T-helper 1 cell (primary cell): Measurements from ENCODE around the gene MTRR.
A peak's percentile ranks its signal among the peaks of the same experiment; 100 is the strongest.

ENCODE experiments used
- DNase-seq, 5 donors: peaks; one replicate each; pipeline ENCODE4 v3.0.0-alpha.2; 2012 to 2020

Gene MTRR

DNA sequence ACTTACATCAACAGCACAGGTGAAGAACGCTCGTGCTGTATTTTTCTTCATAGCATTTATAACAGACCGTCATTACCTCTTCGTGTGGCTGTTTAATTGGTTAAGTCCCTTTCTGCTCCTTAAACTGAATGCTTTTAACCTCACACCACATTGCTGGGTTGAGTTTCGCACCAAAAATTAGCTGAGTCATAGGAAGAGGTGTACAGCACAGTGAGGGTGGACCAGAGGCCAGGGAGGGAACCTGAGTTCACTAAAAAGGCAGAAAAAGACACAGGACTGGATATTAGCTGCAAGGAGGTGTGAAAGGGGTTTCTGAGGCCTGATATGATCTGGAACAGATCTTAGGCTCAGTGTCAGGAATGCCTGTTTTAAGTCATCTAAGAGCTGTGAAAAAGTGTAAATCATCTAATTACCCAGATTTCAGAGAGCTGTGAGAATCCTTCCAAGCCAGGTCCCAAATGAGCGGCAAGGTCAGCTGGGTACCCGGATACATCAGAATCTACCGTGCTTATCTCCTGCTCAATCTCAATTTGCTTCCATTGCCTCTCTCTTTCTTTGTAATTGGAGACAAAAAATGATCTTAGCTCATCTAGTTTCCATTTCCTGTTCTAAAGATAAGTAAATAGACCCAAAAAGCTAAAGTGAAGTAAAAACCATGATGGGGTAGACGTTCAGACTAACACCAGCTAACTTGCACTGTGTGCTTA, 10.9 kb upstream of the MTRR start:
- peak in 1 of 5 donors; percentile 71 for DNase-seq

DNA sequence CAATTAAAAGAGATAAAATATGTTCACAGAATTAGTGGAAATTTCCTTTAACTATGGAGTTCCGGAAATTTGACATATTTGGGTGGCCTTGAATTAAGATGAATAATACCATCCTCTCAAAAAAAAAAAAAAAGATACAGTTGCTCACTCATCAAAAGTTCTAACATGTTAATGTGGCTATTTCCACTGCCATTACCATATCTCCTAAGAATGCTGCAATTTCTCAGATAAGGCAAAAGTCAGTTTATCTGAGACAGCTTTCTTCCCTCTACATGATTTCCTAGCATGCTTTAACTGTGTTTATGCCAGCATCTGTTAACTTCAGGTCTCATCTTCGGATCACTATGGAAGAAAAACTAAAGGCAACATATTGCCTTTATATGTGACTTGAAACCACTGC, 2.8 kb upstream of the MTRR start:
- DNase-seq: no peak

DNA sequence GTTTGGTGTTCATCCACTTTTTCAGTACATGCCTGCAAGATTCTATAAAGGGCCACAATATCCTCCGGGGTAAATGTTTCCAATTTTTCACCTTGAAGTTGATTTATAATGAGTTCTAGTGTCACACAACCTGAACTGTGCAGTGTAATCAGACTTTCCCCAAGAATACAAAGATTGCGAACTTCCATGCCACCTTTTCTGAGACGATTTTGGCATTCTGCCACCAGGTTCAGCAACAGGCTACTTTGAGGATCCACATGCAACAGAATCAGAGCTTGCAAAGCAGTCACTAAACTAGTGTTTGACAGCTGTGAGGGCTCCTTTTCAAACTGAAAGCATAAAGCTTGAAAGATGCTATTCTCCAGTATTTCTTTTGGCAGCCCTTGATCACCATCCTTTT, 1.7 kb upstream of the MTRR start:
- no peak for DNase-seq

DNA sequence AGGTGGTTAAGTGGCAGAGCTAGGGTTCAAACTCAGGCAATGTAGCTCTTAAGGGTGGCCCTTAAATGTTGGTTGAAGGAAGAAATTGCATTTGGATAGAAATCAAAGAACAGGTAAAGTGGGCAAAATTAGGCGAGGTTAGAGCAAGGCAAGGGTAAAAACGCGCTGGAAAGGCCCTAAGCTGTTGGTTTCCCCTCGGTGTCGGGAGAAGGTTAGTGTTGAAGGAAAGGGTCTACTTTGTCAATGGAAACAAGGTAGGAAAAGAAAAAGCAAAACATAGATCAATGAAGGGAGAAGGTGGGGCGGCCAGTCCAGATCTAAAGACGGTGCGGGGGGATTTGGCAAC, 548 bp upstream of the MTRR start:
- no peak for DNase-seq

DNA sequence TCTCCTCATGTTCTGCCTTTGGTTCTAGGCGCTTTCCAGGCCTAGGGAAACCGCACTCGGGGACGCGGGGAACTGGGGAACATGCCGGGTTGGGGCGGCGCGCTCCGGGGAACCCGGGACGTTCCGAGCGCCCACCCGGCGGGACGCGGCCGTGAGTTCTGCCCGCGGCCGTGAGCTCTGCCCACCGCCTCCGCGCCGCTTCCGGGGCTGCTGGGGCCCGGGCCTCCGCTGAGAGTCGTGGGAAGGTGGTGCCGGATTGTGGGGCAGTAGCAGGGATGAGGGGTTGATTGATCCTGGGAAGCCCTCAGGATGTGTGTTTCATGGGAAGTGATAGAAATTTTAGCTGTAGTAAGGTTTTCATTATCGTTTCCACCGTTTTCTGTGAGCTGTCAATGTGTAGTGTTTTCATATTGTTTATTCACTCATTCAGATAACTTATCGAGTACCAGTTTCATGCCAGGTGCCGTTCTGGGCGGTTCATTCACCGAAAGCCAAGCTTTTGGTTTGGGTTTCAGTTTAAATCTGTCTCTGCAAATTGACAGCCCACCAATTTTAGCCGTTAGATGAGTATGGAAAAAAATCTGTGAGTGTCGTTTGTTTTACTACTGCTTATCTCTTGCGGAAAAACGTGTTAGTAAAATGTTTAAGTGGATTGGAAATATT, 657 bp downstream of the MTRR start:
- DNase-seq: peak in 3 of 5 donors; percentile 9 to 56 (median 21)

DNA sequence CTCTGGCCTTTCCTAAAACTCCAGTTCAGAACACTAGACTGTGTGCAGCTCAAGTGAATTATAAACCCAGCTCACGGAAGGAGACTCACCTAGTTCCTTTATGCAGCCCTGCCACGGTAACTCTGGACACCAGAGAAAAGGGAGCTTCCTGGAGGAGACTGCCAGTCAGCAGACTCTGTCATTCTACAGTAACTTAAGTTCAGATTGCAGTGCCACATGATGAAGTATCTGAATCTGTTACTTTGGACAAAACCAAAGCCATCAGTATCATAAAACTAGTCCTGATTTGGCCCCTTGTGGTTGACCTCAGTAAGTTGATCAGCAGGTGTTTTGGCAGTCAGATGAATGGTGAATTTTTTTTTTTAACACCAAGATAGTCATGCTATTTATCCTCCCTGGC, 2.7 kb downstream of the MTRR start:
- DNase-seq: peak in 1 of 5 donors; percentile 38

DNA sequence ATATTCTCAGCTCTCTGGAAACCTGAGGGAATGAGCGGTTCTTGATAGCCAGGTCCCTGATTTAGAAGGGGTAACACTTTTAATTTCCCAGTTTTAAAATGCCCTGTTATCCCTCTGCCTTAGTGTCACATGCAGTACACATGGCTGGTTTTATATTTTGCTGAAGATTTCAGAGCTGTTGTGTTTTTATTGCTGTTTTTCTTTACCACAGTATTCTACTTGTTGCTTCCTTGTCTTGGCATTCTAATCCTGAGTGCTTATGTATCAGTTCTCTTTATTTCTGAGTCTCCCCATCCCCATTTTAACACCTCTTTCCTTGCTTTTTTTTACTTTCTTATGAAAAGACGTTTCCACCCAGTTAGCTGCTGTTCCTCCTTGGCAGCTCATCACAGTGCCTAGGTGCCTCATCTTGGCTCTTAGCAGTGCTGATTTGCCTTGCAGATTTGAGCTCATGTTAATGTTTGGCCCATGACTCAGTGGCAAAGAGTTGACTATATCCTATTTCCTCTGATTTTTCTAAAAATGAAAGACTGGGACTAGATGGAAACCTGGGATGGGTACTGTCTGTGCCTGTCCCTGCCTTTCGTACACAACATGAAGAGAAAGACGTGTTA, 3.7 kb downstream of the MTRR start:
- DNase-seq: peak in 1 of 5 donors; percentile 18

DNA sequence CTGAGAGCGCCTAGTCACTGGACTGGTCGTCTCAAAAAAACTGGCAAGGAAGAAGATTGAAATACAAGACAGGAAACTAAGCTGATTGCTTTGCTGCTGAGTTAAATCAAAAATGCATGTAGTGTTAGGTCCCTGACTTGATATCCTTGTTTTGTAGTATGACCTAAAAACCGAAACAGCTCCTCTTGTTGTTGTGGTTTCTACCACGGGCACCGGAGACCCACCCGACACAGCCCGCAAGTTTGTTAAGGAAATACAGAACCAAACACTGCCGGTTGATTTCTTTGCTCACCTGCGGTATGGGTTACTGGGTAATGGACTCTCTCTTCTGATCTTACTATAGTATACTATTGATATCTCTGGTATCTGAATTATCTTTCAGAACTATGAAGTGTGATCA, 4.3 kb downstream of the MTRR start:
- peak in 2 of 5 donors; percentile 7 to 84 for DNase-seq

DNA sequence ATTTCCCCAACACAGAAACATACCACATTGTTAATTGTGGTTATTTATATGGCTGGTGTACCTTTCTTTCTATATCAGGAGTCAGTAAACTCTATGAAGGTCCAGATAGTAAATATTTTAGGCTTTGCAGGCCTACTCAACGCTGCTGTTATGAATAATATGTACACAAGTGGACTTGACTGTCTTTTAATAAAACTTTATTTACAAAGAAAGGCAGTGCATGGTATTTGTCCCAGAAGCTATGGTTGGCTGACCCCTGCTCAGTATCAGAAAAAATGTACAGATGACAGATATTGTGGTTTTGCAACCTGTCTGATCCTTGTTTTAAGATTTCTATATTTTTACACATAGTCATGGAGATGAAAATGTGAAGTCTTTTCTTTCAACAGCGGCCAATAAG, 5.7 kb downstream of the MTRR start:
- DNase-seq: no peak

DNA sequence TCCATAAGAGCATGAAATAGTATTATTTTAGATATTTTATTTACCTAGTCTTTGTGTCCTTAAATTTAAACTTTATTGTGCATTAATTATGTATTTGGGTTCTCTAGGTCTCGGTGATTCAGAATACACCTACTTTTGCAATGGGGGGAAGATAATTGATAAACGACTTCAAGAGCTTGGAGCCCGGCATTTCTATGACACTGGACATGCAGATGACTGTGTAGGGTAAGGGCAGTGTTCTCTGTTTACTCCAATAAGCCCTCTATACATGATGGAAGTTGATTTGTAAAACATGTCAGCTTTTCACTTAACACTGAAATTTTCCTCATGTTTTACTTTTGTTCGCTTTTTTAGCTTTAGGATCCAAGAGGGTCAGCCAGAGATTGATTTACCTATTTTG, 6.2 kb downstream of the MTRR start:
- DNase-seq: no peak

DNA sequence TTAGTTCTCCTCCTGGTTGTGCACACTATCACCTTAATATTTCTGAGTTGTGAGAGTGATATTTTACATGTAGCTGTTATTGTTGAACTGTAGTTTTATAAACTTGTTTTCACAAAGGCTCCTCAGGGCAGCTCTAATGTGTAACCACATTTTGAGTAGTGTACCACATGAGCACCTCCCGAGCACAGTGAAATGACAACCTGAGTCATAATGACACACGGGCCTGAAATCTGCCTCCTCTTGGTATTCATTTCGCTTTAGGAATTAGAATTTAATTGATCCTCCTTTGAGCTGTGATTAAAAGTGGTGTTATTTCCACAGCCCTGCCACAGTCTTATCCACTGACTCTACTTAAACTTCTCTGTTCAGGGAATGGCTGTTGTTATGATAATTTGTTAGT, 7.9 kb downstream of the MTRR start:
- DNase-seq: peak in 1 of 5 donors; percentile 61

DNA sequence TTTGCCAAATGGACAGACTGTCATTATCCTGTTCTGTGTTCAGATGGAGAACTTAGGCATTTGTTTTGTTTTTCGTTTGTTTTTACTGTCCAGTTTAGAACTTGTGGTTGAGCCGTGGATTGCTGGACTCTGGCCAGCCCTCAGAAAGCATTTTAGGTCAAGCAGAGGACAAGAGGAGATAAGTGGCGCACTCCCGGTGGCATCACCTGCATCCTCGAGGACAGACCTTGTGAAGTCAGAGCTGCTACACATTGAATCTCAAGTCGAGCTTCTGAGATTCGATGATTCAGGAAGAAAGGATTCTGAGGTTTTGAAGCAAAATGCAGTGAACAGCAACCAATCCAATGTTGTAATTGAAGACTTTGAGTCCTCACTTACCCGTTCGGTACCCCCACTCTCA, 8.9 kb downstream of the MTRR start:
- DNase-seq: no peak

DNA sequence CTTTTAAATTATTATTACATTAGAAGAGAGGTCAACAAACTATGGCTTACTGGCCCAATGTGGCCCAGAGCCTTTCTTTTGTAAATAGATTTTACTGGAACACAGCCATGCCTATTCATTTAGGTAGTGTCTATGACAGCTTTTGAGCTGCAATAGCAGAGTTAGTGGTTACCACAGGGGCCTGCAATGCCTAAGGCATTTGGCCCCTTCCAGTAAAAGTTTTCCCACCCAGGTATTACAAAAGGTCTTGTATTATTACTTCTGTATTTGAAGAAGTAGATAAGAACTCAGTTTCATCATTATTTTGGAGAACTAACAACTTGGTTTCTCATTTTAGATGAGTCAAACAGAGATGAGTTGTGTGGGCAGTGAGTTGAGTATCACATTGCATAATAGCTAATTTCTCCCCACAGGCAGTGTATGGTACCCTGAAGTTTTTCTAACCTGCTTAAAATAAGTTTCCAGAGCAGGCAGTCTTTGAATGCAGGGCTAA, 9.5 kb downstream of the MTRR start:
- DNase-seq: peak in 1 of 5 donors; percentile 69

DNA sequence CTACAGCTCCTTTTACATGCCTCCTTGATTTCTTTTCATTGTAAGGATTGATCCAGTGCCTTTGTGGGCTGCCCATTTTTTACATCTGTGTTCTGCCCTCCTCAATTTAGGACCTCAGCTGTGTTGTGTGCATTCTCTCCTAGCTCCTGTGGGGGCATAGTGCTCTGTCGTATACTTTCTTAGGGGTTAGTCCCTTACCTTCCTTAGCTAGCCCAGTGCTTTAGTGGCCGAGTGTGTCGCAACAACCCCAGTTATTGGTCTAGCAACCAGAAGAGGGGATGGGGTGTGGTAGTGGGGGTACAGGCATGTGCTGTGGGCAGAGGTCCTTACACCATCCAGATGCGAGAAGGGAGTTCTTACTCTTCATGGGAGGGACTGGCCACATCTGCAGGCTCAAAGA, 12.1 kb downstream of the MTRR start:
- DNase-seq: no peak

DNA sequence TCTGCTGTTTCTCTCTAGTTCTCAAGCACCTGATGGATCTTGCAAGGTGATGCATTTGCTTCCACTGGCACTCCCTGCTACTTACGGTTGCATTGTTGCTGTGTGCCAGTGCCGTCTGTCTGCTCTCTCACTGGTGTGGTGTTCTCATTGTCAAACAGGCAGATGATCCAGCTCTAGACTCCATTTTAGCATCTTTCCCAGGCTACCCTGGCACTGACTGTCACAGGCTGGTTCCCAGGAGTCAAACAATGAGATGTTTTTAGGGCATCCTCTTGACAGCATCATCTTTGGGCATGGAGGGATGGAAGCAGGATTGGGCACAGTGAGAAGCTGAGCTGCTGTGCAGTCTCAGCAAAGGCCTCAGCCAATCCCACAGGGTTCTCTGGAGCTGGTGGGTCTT, 12.9 kb downstream of the MTRR start:
- DNase-seq: no peak

DNA sequence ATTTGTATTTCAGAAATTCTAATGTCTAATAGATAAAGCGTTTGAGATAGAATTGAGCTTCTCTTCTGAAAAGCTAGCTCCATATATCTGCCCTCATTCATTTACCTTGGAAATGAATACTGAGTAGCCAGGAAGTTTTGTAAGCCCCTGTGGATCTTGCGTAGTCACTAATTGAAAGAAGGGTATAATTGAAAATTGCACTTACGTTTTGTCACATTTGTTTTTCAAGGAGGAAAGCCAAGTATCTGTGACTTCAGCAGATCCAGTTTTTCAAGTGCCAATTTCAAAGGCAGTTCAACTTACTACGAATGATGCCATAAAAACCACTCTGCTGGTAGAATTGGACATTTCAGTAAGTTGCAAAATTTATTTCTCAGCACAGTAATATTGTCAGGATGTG, 14.0 kb downstream of the MTRR start:
- DNase-seq: no peak

DNA sequence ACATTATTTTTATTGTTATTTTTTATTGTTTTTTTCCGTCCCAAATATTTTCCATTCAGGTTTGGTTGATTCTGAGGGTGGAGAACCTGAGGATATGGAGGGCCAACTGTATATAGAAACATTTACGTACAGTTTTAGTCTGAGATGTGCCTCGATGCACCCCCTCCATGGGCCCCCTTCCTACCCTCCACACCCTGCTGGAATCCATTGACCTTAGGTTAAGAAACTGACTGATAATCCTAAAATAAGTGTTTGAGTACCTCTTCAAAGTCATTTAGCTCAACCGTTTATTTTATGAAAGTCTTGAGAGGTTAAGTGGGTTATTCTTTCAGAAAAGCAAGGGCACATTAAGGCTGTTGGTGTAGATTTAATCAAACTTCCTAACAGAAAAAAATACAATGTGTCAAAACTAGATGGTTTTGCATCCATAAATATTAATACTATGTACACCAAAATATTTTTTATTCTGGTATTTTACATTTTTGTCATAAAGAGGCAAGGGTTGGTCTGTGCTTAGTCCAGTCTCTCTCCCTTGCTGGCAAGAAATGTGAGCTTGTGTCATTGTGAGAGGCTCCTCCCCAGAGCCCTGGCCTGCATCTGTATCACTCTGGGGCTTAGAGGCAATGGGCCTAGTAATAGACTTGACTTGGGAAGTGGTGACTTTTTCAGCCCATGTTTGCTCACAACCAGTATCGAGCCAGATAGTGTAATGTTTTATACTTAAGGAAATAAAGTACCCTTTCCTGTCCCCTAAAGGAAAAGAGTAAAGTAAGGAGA, 15.7 kb downstream of the MTRR start:
- no peak for DNase-seq

DNA sequence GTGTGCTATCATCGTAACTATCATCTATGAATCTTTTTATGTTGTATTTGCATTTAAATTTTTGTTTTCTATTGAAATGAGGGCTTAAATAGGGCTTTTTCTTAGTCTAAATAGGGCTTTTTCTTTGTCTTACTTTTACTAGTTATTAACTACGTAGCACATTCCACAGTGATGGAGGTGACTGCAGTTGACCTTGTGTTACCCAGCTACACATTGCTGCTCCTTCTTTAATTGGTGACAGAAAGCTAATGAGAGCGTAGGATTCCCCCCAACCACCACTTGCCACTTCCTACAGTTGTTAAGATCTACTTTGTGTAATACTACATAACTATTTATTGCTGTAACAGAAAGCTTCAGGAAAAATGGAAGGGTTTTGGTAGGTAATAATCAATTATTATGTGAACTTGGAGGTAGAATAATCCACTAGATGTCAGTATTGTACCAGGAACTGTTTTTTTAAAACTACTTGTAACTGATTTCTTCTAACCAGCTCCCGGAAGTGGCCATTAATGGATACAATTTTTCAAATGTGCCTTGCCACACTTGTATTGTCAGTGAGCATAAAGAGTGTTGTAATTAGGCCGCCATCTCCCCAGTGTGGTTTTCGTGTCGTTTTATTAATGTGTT, 18.0 kb downstream of the MTRR start:
- no peak for DNase-seq

DNA sequence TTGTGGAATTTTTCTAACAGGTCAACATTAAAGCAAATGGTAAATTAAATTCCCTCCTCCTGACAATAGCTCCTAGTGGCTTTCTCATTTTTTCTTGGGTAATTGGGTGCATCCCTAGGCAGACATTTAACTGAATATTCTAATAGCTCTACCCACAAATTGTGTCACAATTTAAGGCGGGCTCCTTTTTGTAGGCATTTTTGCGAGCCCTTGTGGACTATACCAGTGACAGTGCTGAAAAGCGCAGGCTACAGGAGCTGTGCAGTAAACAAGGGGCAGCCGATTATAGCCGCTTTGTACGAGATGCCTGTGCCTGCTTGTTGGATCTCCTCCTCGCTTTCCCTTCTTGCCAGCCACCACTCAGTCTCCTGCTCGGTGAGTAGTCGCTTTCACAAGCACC, 20.0 kb downstream of the MTRR start:
- DNase-seq: no peak

DNA sequence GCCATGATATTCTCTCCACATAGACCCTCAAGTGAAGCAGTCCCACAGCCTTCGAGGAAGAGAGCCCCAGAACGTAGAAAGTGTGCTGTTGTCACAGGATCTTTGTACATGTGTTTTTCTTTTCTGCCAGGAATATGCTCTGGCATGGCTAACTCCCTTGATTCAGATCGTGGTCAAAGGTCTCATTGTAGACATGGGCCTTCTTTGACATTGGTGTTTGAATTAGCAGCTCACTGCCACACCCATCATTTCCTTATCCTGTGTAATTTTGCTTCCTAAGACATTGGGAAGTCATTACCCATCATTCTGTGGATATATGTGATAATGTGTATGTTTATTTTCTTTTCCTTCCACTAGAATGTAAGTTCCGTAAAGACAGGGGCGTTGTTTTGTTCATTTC, 25.5 kb downstream of the MTRR start:
- DNase-seq: no peak

DNA sequence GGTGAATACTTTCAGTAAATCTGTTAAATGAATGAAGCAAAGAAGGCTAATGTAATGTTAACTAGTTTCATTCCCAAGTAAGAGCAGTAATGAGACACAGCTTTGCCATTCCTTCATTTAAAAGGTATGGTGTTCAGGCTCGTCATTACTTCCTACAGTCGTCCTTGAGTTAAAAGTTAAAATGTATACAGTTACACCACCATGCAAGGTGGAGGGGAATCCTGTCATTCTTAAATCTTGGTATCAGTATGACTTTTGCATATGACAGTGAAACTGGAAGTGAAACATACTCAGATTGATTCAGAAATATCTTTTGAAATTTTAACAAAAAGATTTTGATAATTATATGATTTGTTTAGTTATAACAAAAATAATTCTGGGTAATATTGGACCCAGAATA, 25.9 kb downstream of the MTRR start:
- DNase-seq: peak in 1 of 5 donors; percentile 52

DNA sequence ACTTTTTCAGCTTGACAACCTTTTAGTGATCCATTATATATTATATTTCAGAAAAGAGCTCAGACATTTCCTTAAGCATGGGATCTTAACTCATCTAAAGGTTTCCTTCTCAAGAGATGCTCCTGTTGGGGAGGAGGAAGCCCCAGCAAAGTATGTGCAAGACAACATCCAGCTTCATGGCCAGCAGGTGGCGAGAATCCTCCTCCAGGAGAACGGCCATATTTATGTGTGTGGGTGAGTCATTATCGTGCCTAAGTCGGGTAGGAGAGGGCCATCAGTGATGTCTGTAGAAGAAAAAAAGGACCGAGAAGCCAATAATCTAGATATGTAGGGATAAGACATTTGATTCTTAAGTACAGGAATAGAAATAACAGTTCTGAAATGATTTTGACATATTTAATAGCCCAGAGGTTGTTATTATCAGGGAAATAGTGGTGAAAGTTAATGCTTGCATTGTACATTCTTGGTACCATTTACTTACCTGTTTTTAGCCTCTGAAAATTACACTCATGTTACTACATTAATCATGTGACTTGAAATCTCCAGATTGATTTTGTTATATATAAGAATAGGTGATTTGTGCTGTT, 28.2 kb downstream of the MTRR start:
- DNase-seq: peak in 1 of 5 donors; percentile 46

DNA sequence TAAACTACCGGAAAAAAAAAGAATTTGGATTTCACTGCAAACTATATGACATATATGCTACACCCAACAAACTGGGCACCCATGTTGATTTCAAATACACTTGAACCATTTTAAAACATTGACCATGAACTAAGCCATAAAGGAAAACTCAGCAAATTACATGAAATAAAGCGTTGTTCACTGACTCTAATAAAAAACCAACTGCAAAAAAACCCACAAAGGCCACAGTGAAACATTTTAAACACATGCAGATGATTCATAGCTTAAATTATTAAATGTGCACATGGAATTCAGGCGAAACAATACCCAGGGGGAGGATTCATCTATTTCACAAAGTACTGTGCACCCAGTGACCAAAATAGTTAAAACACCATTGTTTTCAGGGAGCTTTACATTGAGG, 33.3 kb downstream of the MTRR start:
- no peak for DNase-seq
